Measurements from ENCODE around the gene TRAF2. TPM values are rescaled to one million over a fixed set of nuclear protein-coding genes. Genes with fewer than 3 reads are reported as not detected.

Gene TRAF2
- total and polyA plus RNA-seq, 2 of the 13 experiments (the other 11 are each of a cell fraction or from before 2014, with no cell fraction given) = 12.4 to 13.6 TPM

GRCh38 chr9:136971746-136972145 lies 85.4 kb downstream of the TRAF2 start:
- H3K27ac ChIP-seq (ENCODE audit: extremely low read length, insufficient read depth, low read length) = no peak overlapping the region
- peak overlapping the region; percentile 39; the same call in 1 of the 2 replicates for H3K4me2 ChIP-seq (ENCODE audit: low read depth, low read length)
- H4K20me1 ChIP-seq (ENCODE audit: insufficient read depth, low read length) = no peaks in the 10 kb centered on the region
- 0 out of 6 replicates have a peak overlapping the region, but pooled peaks of 1 of the 3 experiments have one; percentile 19 for H3K4me3 ChIP-seq (replicated peaks in 1 of 3; ENCODE audit: insufficient read depth in 1 of 3, low read depth in 2 of 3, low read length in 3 of 3)
- H3K9me3 ChIP-seq (ENCODE audit: low read length) = no peaks in the 10 kb centered on the region
- peak; percentile 14 for ATAC-seq
- no peak for DNase-seq (ENCODE audit: low spot score)
- no peak overlapping the region for H2AFZ ChIP-seq (ENCODE audit: low read length)
- no CpG with 5 or more reads among the region's 14 CpGs for WGBS (ENCODE audit: low lambda C conversion rate)
- peaks cover 40% of the 10 kb centered on the region for H3K4me1 ChIP-seq (ENCODE audit: insufficient read depth, low read length)
- H3K36me3 ChIP-seq (replicated peaks in 1 of 2; ENCODE audit: control insufficient read depth in 1 of 2, insufficient read depth in 2 of 2, low read length in 2 of 2) = no peaks in the 10 kb centered on the region
- ChIA-PET POLR2A (interaction anchor here (1.5 kb wide), 1 partner anchor 20 kb away, joined by 3 read pairs; the partner anchor contains the start of gene PAXX), CTCF (ENCODE audit: low intra/inter-chr PET ratio, low total read pairs) (no interaction called here)
- no peaks in the 10 kb centered on the region for H3K79me2 ChIP-seq (ENCODE audit: insufficient read depth, low read length)
- intact Hi-C loops (cut with micrococcal nuclease; ENCODE audit: unreplicated experiment) = no loop called here
- in situ Hi-C loops (cut with HindIII; ENCODE audit: extremely low pct_ligation_motif_present, low pct_unique_long_range_greater_than_20kb) = no loop called here
- no peak overlapping the region for H3K9ac ChIP-seq (ENCODE audit: insufficient read depth, low read depth, low read length)
- FAIRE-seq = no peak
- no TSS peak for BruUV-seq (replicated peaks)
- H3K27me3 ChIP-seq (ENCODE audit: control insufficient read depth in 1 of 2, insufficient read depth in 2 of 2, low read length in 2 of 2) = peaks cover 30 to 75% of the 10 kb centered on the region in 2 experiments
- TF ChIP-seq ZSCAN30 (CRISPR knock-in tag; IDR thresholded peaks at IDR 0.05) (no peak), ONECUT2 (CRISPR knock-in tag; IDR thresholded peaks at IDR 0.05) (no peak), TFDP1 (CRISPR knock-in tag; IDR thresholded peaks at IDR 0.05; ENCODE audit: borderline replicate concordance) (no peak), RBM39 (IDR thresholded peaks at IDR 0.05; ENCODE audit: low read depth, low read length, poor library complexity, severe bottlenecking) (no peak), ZBTB7B (CRISPR knock-in tag; IDR thresholded peaks at IDR 0.05) (peak; percentile 18; the same call in 1 of the 2 replicates), RARA (CRISPR knock-in tag; IDR thresholded peaks at IDR 0.05) (no peak), ZNF570 (CRISPR knock-in tag; IDR thresholded peaks at IDR 0.05; ENCODE audit: borderline replicate concordance) (no peak), ARID2 (CRISPR knock-in tag; IDR thresholded peaks at IDR 0.05; ENCODE audit: borderline replicate concordance) (no peak), KLF16 (CRISPR knock-in tag; IDR thresholded peaks at IDR 0.05) (no peak), ZNF580 (CRISPR knock-in tag; IDR thresholded peaks at IDR 0.05; ENCODE audit: borderline replicate concordance, low read depth) (no peak), HMG20B (CRISPR knock-in tag; conservative IDR thresholded peaks at IDR 0.05) (no peak), HMGA1 (CRISPR knock-in tag; conservative IDR thresholded peaks at IDR 0.05) (no peak), HNF4G (IDR thresholded peaks at IDR 0.05; ENCODE audit: borderline replicate concordance, low read depth, low read length) (no peak), HNF4G (CRISPR knock-in tag; IDR thresholded peaks at IDR 0.05; ENCODE audit: borderline replicate concordance, low read depth) (no peak), MTF2 (CRISPR knock-in tag; IDR thresholded peaks at IDR 0.05; ENCODE audit: borderline replicate concordance) (no peak), ZNF768 (CRISPR knock-in tag; IDR thresholded peaks at IDR 0.05) (no peak), MTA1 (CRISPR knock-in tag; IDR thresholded peaks at IDR 0.05; ENCODE audit: borderline replicate concordance) (0 out of 2 replicates have a peak, but pooled peaks have one; percentile 55)
- TF ChIP-seq, protein P1, sequence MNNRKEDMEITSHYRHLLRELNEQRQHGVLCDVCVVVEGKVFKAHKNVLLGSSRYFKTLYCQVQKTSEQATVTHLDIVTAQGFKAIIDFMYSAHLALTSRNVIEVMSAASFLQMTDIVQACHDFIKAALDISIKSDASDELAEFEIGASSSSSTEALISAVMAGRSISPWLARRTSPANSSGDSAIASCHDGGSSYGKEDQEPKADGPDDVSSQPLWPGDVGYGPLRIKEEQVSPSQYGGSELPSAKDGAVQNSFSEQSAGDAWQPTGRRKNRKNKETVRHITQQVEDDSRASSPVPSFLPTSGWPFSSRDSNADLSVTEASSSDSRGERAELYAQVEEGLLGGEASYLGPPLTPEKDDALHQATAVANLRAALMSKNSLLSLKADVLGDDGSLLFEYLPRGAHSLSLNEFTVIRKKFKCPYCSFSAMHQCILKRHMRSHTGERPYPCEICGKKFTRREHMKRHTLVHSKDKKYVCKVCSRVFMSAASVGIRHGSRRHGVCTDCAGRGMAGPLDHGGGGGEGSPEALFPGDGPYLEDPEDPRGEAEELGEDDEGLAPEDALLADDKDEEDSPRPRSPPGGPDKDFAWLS (CRISPR knock-in tag; IDR thresholded peaks at IDR 0.05; ENCODE audit: borderline replicate concordance) = no peak
- TF ChIP-seq, protein P2, sequence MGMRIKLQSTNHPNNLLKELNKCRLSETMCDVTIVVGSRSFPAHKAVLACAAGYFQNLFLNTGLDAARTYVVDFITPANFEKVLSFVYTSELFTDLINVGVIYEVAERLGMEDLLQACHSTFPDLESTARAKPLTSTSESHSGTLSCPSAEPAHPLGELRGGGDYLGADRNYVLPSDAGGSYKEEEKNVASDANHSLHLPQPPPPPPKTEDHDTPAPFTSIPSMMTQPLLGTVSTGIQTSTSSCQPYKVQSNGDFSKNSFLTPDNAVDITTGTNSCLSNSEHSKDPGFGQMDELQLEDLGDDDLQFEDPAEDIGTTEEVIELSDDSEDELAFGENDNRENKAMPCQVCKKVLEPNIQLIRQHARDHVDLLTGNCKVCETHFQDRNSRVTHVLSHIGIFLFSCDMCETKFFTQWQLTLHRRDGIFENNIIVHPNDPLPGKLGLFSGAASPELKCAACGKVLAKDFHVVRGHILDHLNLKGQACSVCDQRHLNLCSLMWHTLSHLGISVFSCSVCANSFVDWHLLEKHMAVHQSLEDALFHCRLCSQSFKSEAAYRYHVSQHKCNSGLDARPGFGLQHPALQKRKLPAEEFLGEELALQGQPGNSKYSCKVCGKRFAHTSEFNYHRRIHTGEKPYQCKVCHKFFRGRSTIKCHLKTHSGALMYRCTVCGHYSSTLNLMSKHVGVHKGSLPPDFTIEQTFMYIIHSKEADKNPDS (CRISPR knock-in tag; IDR thresholded peaks at IDR 0.05) = no peak
- TF ChIP-seq, protein P3, sequence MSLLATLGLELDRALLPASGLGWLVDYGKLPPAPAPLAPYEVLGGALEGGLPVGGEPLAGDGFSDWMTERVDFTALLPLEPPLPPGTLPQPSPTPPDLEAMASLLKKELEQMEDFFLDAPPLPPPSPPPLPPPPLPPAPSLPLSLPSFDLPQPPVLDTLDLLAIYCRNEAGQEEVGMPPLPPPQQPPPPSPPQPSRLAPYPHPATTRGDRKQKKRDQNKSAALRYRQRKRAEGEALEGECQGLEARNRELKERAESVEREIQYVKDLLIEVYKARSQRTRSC (CRISPR knock-in tag; IDR thresholded peaks at IDR 0.05; ENCODE audit: low read depth) = peak; percentile 35; the same call in 1 of the 2 replicates
